GM12878 (cell line): ENCODE data around the gene TUB. TPM values are rescaled to one million over a fixed set of nuclear protein-coding genes. Genes with fewer than 3 reads are reported as not detected.

Experiments used
- ATAC-seq: fragments of 200-7000 bp; cut with Tn5 transposase; 3 replicates; pipeline ENCODE4 v1.9.1; 2020; ENCODE audit warnings: mild to moderate bottlenecking, moderate library complexity
- BruUV-seq: library from RNA; stranded (reverse); fragments of 400-500 nt; replicated peaks from 2 replicates; lab custom pipeline; 2021; lab: Mats Ljungman, UMichigan
- CTCF ChIA-PET: fragments of 300-600 bp; sonication (Branson Sonifier 250); formaldehyde crosslinking; extraction: SDS; loops from one replicate; lab custom pipeline; 2021; ENCODE audit warnings: inconsistent platforms; lab: Yijun Ruan, JAX
- POLR2A ChIA-PET: fragments of 350-600 bp; formaldehyde crosslinking; extraction: SDS; loops from one replicate; lab custom pipeline; 2021; ENCODE audit warnings: inconsistent platforms; lab: Charles Lee
- RAD21 ChIA-PET: fragments of 300-600 bp; sonication (Branson Sonifier 250); formaldehyde crosslinking; loops from one replicate; lab custom pipeline; 2023; ENCODE audit warnings: antibody characterized with exemption; ENCODE audit not compliant: unreplicated experiment; lab: Charles Lee
- SMC1A ChIA-PET: fragments of 300-600 bp; sonication (Branson Sonifier 250); formaldehyde crosslinking; loops from one replicate; lab custom pipeline; 2023; ENCODE audit not compliant: unreplicated experiment, uncharacterized antibody; lab: Charles Lee
- DNase-seq: peaks from one replicate; pipeline ENCODE4 v3.0.0-alpha.2; 2011; ENCODE audit warnings: low read depth, low spot score
- FAIRE-seq: peaks from 3 replicates; lab custom pipeline; 2011; peaks lifted over from hg19 to GRCh38; lab: Jason Lieb, UNC
- H2AFZ ChIP-seq: 2 replicates; pipeline ENCODE4 v1.6.0; 2011; ENCODE audit warnings: low read depth, low read length, control low read depth; ENCODE audit not compliant: control insufficient read depth
- H3K27ac ChIP-seq: 2 replicates; pipeline ENCODE4 v1.5.1; 2011; ENCODE audit warnings: control low read depth; ENCODE audit not compliant: control insufficient read depth, insufficient read depth
- H3K27me3 ChIP-seq, 2 experiments: replicated peaks in 1 of 2; 2 replicates each; pipeline versions ENCODE4 v1.6.0 to v1.6.1; 2011; ENCODE audit warnings: low read length in 1 of 2; ENCODE audit not compliant: control insufficient read depth in 2 of 2, insufficient read depth in 2 of 2
- H3K36me3 ChIP-seq, 2 experiments: 2 replicates each; pipeline ENCODE4 v1.5.1; 2011; ENCODE audit warnings: low read length in 1 of 2; ENCODE audit not compliant: control insufficient read depth in 2 of 2, insufficient read depth in 2 of 2
- H3K4me1 ChIP-seq: 2 replicates; pipeline ENCODE4 v1.6.1; 2011; ENCODE audit warnings: mild to moderate bottlenecking, low read length, moderate library complexity, mixed read lengths; ENCODE audit not compliant: control insufficient read depth, insufficient read depth
- H3K4me2 ChIP-seq: 2 replicates; pipeline ENCODE4 v1.6.0; 2011; ENCODE audit warnings: control low read depth; ENCODE audit not compliant: control insufficient read depth, insufficient read depth
- H3K4me3 ChIP-seq: fragments of 200-600 bp; sonication (generic); 2 replicates; pipeline ENCODE4 v1.5.1; 2016
- H3K79me2 ChIP-seq: 2 replicates; pipeline ENCODE4 v1.6.0; 2011; ENCODE audit warnings: low read length; ENCODE audit not compliant: control insufficient read depth, insufficient read depth
- H3K9ac ChIP-seq: 2 replicates; pipeline ENCODE4 v1.8.0; 2011; ENCODE audit warnings: low read length, control low read depth, mixed read lengths; ENCODE audit not compliant: control insufficient read depth, insufficient read depth
- H3K9me3 ChIP-seq: replicated peaks from 3 replicates; pipeline ENCODE4 v1.5.1; 2011; ENCODE audit warnings: mild to moderate bottlenecking, low read length; ENCODE audit not compliant: control insufficient read depth, insufficient read depth
- H4K20me1 ChIP-seq: 2 replicates; pipeline ENCODE4 v1.6.0; 2011; ENCODE audit not compliant: control insufficient read depth, insufficient read depth
- BCLAF1 ChIP-seq: fragments of 450-650 bp; IDR thresholded peaks from 2 replicates; pipeline ENCODE4 v1.6.1; 2017; ENCODE audit warnings: antibody characterized with exemption, mild to moderate bottlenecking, moderate library complexity
- BHLHE40 ChIP-seq, 2 experiments: fragments of 450-650 bp in 1 of 2; IDR thresholded peaks; 2 replicates each; pipeline ENCODE4 v1.6.1; 2011 to 2017; ENCODE audit warnings: low read depth in 2 of 2, borderline replicate concordance in 1 of 2, improper control_type of control experiment in 1 of 2, low read length in 1 of 2, mild to moderate bottlenecking in 1 of 2
- BRCA1 ChIP-seq: IDR thresholded peaks from 2 replicates; pipeline ENCODE4 v1.6.1; 2011; ENCODE audit warnings: low read depth, low read length, improper control_type of control experiment
- DPF2 ChIP-seq: fragments of 450-650 bp; IDR thresholded peaks from 2 replicates; pipeline ENCODE4 v1.6.1; 2017; ENCODE audit warnings: mild to moderate bottlenecking
- E2F8 ChIP-seq: fragments of 450-650 bp; IDR thresholded peaks from 2 replicates; pipeline ENCODE4 v1.6.1; 2018; ENCODE audit warnings: mild to moderate bottlenecking, low read depth, moderate library complexity; ENCODE audit not compliant: partially characterized antibody
- FOS ChIP-seq: IDR thresholded peaks from 3 replicates; pipeline ENCODE4 v1.6.1; 2011; ENCODE audit warnings: borderline replicate concordance; ENCODE audit not compliant: insufficient read length; ENCODE audit errors: extremely low read depth
- FOXM1 ChIP-seq: IDR thresholded peaks from 2 replicates; pipeline ENCODE4 v1.6.1; 2012; ENCODE audit warnings: low read depth, mild to moderate bottlenecking, inconsistent platforms, low read length, moderate library complexity
- NBN ChIP-seq: fragments of 450-650 bp; IDR thresholded peaks from 2 replicates; pipeline ENCODE4 v1.6.1; 2016
- NFIC ChIP-seq: IDR thresholded peaks from 2 replicates; pipeline ENCODE4 v1.6.1; 2012; ENCODE audit warnings: low read depth, mild to moderate bottlenecking, inconsistent platforms, low read length, moderate library complexity
- SIX5 ChIP-seq: IDR thresholded peaks from 2 replicates; pipeline ENCODE4 v1.6.1; 2011; ENCODE audit warnings: mild to moderate bottlenecking, low read depth, low read length, moderate library complexity; ENCODE audit not compliant: severe bottlenecking
- STAT1 ChIP-seq: fragments of 450-650 bp; conservative IDR thresholded peaks from 2 replicates; pipeline ENCODE4 v1.6.1; 2014; ENCODE audit warnings: antibody characterized with exemption, mild to moderate bottlenecking
- STAT3 ChIP-seq: IDR thresholded peaks from 2 replicates; pipeline ENCODE4 v1.6.1; 2011; ENCODE audit warnings: low read depth, low read length, improper control_type of control experiment
- WGBS: methylation state at CpG from one replicate; pipeline ENCODE4 v1.1.6; 2016; ENCODE audit warnings: low lambda C conversion rate; ENCODE audit not compliant: insufficient replicate concordance, insufficient coverage; ENCODE audit errors: missing lambda C conversion rate; 5-methylcytosine and 5-hydroxymethylcytosine counted together
- in situ Hi-C: fragments of 300-500 bp; cut with MboI; formaldehyde crosslinking; loops from 9 replicates; pipeline ENCODE4 v1.14.3; 2018; ENCODE audit warnings: mixed read lengths
- intact Hi-C: fragments of 100-400 bp; cut with micrococcal nuclease; formaldehyde crosslinking; loops from one replicate; pipeline ENCODE4 v1.14.2; 2022; ENCODE audit not compliant: unreplicated experiment
- polyA plus RNA-seq, 11 experiments: library from polyadenylated mRNA; depleted of rRNA in 4 of 11; unstranded in 6 of 11; stranded (reverse) in 5 of 11; fragments of >200 nt; fragmentation: Nextera tagmentation in 4 of 11; fragmentation: Illumina TruSeq in 1 of 11; extraction: Ambion mirVana in 4 of 11; extraction: Trizol in 1 of 11; gene quantifications; 1 replicate in 1 of 11; 2 replicates in 10 of 11; pipeline versions ENCODE4 v1.2.1 to v1.2.3, GENCODE V29; 2011 to 2016; ENCODE audit warnings: inconsistent platforms in 2 of 11, missing spikeins in 2 of 11, low read depth in 1 of 11
- total RNA-seq, 4 experiments: library from RNA; depleted of rRNA in 3 of 4; stranded (reverse); fragments of >200 nt in 3 of 4; fragmentation: Illumina TruSeq in 1 of 4; extraction: Trizol in 1 of 4; gene quantifications; 2 replicates each; pipeline versions ENCODE4 v1.2.1 to v1.2.3, GENCODE V29; 2013 to 2021

The TUB gene
- total and polyA plus RNA-seq, 10 of the 15 experiments (the other 5 are each of a cell fraction or from before 2014, with no cell fraction given), result 0.01 to 0.06 (median 0.03) TPM; not detected in 6

DNA sequence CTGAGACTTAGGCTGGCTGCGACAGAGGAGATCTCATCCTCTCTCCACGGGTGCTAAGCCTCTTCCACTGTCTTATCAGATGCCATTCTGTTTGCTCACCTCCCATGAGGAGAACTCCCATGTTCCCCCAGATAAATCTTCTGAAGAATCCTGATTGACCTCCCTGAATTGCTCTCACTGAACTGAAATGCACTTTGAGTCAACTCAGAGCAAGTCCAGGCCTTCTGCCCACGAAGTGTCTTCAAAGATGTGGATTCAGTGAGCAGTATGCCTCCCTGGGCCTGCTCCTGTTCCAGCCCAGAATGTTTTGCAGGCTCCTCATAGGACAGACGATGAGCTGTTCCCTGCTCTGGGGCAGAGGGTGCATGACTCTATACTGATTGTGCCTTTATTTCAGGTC, 17.4 kb downstream of the TUB start:
- Histone ChIP-seq H2AFZ (no peak overlapping the region), H3K36me3 (peaks cover 0 to 2% of the 10 kb centered on the region in 2 experiments; a peak in 1 of 4 replicates), H3K27me3 (no peaks in the 10 kb centered on the region), H3K9ac (no peak overlapping the region), H3K79me2 (no peaks in the 10 kb centered on the region), H4K20me1 (no peaks in the 10 kb centered on the region), H3K9me3 (no peaks in the 10 kb centered on the region), H3K4me2 (no peak overlapping the region), H3K4me3 (no peak overlapping the region), H3K4me1 (no peaks in the 10 kb centered on the region), H3K27ac (no peak overlapping the region)
- ChIA-PET SMC1A (interaction anchor here (1.0 to 2.6 kb wide), 8 partner anchors 23 to 244 kb away, joined by 3 to 30 read pairs (median 4); no protein-coding TSS in a partner anchor), POLR2A (no interaction called here), CTCF (interaction anchor here (0.8 to 3.7 kb wide), 20 partner anchors 10 to 205 kb away, joined by 3 to 94 read pairs (median 10); partner anchors contain the start of gene EIF3F), RAD21 (interaction anchor here (1.0 to 3.7 kb wide), 10 partner anchors 9 to 1000 kb away, joined by 3 to 56 read pairs (median 4); partner anchors contain the start of genes EIF3F and LMO1)
- intact Hi-C loops (loop anchor here (10.0 kb wide), 1 partner anchor 204 kb away; no protein-coding TSS in a partner anchor), in situ Hi-C loops (loop anchor here (5.0 kb wide), 1 partner anchor 91 kb away; no protein-coding TSS in a partner anchor)
- DNase-seq, result no peak
- FAIRE-seq, result no peak
- WGBS, result 26% methylated on average over 4 of the region's 4 CpGs
- BruUV-seq, result no TSS peak
- ATAC-seq, result no peak
- no peak for TF ChIP-seq NBN
- no peak for TF ChIP-seq NFIC
- no peak for TF ChIP-seq STAT1
- TF ChIP-seq DPF2, result no peak
- TF ChIP-seq SIX5, result no peak
- TF ChIP-seq FOXM1, result no peak
- no peak for TF ChIP-seq FOS
- TF ChIP-seq BRCA1, result no peak
- no peak for TF ChIP-seq STAT3
- no peak for TF ChIP-seq BCLAF1
- TF ChIP-seq E2F8, result no peak
- TF ChIP-seq BHLHE40 (IDR thresholded peaks at IDR 0.05; ENCODE audit: borderline replicate concordance in 1 of 2, low read depth in 2 of 2, low read length in 1 of 2), result no peak
